ENCODE data around the gene ZNF837. TPM values are rescaled to one million over a fixed set of nuclear protein-coding genes. Genes with fewer than 3 reads are reported as not detected.

ZNF837 gene
- total RNA-seq (2021) (3.4 to 4.9 TPM (median 4.6 TPM) in 3 replicates), Bru-seq, nascent RNA (percentile 47 among the genes with signal in this experiment)
- long read RNA-seq, experiment 1, transcript ZNF837-201 (3 exons, 2,038 nt), result major isoform, 5 of 9 reads
- long read RNA-seq, experiment 1, partial matches to known transcripts, result 1 of 9 reads
- long read RNA-seq, experiment 1, other reads (novel, unspliced or antisense), result 2 of 9 reads
- long read RNA-seq, experiment 2, partial matches to known transcripts, result 0 of 4 reads
- long read RNA-seq, experiment 2, other reads (novel, unspliced or antisense), result 0 of 4 reads
- long read RNA-seq, experiment 3, result 0 reads

- H3K27ac Mint-ChIP-seq, result peak within 1 kb of the TSS; percentile 45
- CTCF ChIA-PET, result no interaction called here
- peak; percentile 90 for ATAC-seq
- no peak for TF ChIP-seq ZNF423 (CRISPR knock-in tag; IDR thresholded peaks at IDR 0.05)
- 0 out of 2 replicates have a peak, but pooled peaks have one; percentile 90 for TF ChIP-seq KAT7 (CRISPR knock-in tag; IDR thresholded peaks at IDR 0.05; ENCODE audit: borderline replicate concordance)
- TF ChIP-seq IRF1 (CRISPR knock-in tag; IDR thresholded peaks at IDR 0.05), result peak; percentile 85; the same call in 1 of the 2 replicates
- TF ChIP-seq ATF6 (CRISPR knock-in tag; IDR thresholded peaks at IDR 0.05), result 0 out of 2 replicates have a peak, but pooled peaks have one; percentile 83
- TF ChIP-seq, protein P1, sequence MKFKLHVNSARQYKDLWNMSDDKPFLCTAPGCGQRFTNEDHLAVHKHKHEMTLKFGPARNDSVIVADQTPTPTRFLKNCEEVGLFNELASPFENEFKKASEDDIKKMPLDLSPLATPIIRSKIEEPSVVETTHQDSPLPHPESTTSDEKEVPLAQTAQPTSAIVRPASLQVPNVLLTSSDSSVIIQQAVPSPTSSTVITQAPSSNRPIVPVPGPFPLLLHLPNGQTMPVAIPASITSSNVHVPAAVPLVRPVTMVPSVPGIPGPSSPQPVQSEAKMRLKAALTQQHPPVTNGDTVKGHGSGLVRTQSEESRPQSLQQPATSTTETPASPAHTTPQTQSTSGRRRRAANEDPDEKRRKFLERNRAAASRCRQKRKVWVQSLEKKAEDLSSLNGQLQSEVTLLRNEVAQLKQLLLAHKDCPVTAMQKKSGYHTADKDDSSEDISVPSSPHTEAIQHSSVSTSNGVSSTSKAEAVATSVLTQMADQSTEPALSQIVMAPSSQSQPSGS (CRISPR knock-in tag; IDR thresholded peaks at IDR 0.05; ENCODE audit: borderline replicate concordance, low read depth), result 0 out of 2 replicates have a peak, but pooled peaks have one; percentile 70
- TF ChIP-seq CREB1 (CRISPR knock-in tag; IDR thresholded peaks at IDR 0.05), result no peak
- TF ChIP-seq, protein P2, sequence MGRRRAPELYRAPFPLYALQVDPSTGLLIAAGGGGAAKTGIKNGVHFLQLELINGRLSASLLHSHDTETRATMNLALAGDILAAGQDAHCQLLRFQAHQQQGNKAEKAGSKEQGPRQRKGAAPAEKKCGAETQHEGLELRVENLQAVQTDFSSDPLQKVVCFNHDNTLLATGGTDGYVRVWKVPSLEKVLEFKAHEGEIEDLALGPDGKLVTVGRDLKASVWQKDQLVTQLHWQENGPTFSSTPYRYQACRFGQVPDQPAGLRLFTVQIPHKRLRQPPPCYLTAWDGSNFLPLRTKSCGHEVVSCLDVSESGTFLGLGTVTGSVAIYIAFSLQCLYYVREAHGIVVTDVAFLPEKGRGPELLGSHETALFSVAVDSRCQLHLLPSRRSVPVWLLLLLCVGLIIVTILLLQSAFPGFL (CRISPR knock-in tag; IDR thresholded peaks at IDR 0.05; ENCODE audit: borderline replicate concordance), result 0 out of 2 replicates have a peak, but pooled peaks have one; percentile 19
- peak; percentile 90; the same call in 1 of the 2 replicates for TF ChIP-seq CBFB (CRISPR knock-in tag; IDR thresholded peaks at IDR 0.05; ENCODE audit: low read depth)
- peak; percentile 69; the same call in 1 of the 2 replicates for TF ChIP-seq ZNF219 (CRISPR knock-in tag; IDR thresholded peaks at IDR 0.05; ENCODE audit: borderline replicate concordance)
- no peak for TF ChIP-seq GRHL2 (CRISPR knock-in tag; IDR thresholded peaks at IDR 0.05; ENCODE audit: insufficient replicate concordance, severe bottlenecking)
- no peak for TF ChIP-seq RORB (CRISPR knock-in tag; IDR thresholded peaks at IDR 0.05)
- 0 out of 2 replicates have a peak, but pooled peaks have one; percentile 67 for TF ChIP-seq IRF2 (CRISPR knock-in tag; IDR thresholded peaks at IDR 0.05; ENCODE audit: borderline replicate concordance, low read depth)
- TF ChIP-seq E2F4 (CRISPR knock-in tag; IDR thresholded peaks at IDR 0.05; ENCODE audit: borderline replicate concordance, low read depth), result peak; percentile 76
- peak; percentile 93; the same call in 1 of the 2 replicates for TF ChIP-seq MYBL2 (CRISPR knock-in tag; IDR thresholded peaks at IDR 0.05)
- peak; percentile 96; the same call in 1 of the 2 replicates for TF ChIP-seq HMGXB4 (CRISPR knock-in tag; IDR thresholded peaks at IDR 0.05)
- TF ChIP-seq, protein P3, sequence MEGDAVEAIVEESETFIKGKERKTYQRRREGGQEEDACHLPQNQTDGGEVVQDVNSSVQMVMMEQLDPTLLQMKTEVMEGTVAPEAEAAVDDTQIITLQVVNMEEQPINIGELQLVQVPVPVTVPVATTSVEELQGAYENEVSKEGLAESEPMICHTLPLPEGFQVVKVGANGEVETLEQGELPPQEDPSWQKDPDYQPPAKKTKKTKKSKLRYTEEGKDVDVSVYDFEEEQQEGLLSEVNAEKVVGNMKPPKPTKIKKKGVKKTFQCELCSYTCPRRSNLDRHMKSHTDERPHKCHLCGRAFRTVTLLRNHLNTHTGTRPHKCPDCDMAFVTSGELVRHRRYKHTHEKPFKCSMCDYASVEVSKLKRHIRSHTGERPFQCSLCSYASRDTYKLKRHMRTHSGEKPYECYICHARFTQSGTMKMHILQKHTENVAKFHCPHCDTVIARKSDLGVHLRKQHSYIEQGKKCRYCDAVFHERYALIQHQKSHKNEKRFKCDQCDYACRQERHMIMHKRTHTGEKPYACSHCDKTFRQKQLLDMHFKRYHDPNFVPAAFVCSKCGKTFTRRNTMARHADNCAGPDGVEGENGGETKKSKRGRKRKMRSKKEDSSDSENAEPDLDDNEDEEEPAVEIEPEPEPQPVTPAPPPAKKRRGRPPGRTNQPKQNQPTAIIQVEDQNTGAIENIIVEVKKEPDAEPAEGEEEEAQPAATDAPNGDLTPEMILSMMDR (IDR thresholded peaks at IDR 0.05), result no peak
- TF ChIP-seq, protein P4, sequence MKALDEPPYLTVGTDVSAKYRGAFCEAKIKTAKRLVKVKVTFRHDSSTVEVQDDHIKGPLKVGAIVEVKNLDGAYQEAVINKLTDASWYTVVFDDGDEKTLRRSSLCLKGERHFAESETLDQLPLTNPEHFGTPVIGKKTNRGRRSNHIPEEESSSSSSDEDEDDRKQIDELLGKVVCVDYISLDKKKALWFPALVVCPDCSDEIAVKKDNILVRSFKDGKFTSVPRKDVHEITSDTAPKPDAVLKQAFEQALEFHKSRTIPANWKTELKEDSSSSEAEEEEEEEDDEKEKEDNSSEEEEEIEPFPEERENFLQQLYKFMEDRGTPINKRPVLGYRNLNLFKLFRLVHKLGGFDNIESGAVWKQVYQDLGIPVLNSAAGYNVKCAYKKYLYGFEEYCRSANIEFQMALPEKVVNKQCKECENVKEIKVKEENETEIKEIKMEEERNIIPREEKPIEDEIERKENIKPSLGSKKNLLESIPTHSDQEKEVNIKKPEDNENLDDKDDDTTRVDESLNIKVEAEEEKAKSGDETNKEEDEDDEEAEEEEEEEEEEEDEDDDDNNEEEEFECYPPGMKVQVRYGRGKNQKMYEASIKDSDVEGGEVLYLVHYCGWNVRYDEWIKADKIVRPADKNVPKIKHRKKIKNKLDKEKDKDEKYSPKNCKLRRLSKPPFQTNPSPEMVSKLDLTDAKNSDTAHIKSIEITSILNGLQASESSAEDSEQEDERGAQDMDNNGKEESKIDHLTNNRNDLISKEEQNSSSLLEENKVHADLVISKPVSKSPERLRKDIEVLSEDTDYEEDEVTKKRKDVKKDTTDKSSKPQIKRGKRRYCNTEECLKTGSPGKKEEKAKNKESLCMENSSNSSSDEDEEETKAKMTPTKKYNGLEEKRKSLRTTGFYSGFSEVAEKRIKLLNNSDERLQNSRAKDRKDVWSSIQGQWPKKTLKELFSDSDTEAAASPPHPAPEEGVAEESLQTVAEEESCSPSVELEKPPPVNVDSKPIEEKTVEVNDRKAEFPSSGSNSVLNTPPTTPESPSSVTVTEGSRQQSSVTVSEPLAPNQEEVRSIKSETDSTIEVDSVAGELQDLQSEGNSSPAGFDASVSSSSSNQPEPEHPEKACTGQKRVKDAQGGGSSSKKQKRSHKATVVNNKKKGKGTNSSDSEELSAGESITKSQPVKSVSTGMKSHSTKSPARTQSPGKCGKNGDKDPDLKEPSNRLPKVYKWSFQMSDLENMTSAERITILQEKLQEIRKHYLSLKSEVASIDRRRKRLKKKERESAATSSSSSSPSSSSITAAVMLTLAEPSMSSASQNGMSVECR (CRISPR knock-in tag; IDR thresholded peaks at IDR 0.05; ENCODE audit: borderline replicate concordance), result peak; percentile 95; the same call in 1 of the 2 replicates
- TF ChIP-seq NFYB (CRISPR knock-in tag; conservative IDR thresholded peaks at IDR 0.05; ENCODE audit: low read depth), result peak; percentile 87
- TF ChIP-seq FOXK1 (CRISPR knock-in tag; IDR thresholded peaks at IDR 0.05), result peak; percentile 89
Measured at GRCh38 chr19:58380662-58381459, at the start of gene ZNF837. Gene ZNF837, minus strand, starts transcription at chr19:58381030. Its CDS starts 11,698 bp downstream, at chr19:58369332.

More at GRCh38 chr19:58380662-58381459, at the start of gene ZNF837:
- Mint-ChIP-seq H3K4me1 (peaks cover 13% of the 10 kb centered on the region), H3K27me3 (ENCODE audit: low read depth) (no peaks in the 10 kb centered on the region), H3K9me3 (no peaks in the 10 kb centered on the region), H3K36me3 (no peaks in the 10 kb centered on the region), H3K4me3 (peak within 1 kb of the TSS; percentile 85)
- POLR2A ChIA-PET, result interaction anchor here (0.7 kb wide), 1 partner anchor 17 kb away, joined by 3 read pairs; no protein-coding TSS in a partner anchor
- peak; percentile 99 for DNase-seq (ENCODE audit: low spot score)
